NCI-H146 (cell line): Measurements from ENCODE around the gene TRAF7.

Experiments used
- DNase-seq: peaks from one replicate; lab custom pipeline; 2025; lab: John Stamatoyannopoulos, UW

Gene TRAF7

DNA sequence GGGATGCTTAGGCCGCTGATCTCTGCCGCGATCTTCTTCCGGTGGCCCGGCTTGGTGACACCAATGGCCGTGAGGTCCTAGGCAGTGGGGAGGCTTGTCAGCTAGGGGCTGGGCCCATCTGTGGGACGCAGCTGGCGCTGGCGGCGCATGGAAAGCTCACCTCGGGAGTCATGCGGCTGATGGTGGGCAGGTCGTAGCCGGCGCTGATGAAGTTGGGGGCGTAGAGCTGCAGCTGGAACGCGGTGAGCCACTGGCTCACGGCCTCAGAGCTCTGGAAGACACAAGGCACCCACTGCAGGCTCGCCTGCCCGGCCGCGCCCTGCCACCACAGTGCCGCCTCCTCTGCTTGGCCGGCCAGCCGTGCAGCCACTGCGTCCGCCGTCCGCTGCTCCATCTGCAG, 28.1 kb downstream of the TRAF7 start:
- DNase-seq, result no peak

DNA sequence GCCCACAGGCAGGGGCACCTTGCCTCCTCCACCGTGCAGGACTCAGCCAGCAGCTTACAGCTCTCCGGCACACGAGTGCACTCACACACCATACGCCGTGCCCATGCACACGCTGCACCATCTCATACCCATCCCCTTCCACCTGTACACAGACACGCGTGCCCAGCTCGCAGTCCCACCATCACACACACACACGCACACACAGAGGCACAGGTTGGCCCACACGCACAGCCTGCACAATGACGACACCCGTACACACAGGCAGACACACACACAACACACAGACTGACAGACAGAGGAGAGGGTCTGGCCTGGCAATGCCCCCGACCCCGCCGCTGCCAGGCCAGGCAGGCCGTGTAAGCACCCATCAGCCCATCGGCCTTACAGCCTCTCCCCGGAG, 28.8 kb downstream of the TRAF7 start:
- no peak for DNase-seq

DNA sequence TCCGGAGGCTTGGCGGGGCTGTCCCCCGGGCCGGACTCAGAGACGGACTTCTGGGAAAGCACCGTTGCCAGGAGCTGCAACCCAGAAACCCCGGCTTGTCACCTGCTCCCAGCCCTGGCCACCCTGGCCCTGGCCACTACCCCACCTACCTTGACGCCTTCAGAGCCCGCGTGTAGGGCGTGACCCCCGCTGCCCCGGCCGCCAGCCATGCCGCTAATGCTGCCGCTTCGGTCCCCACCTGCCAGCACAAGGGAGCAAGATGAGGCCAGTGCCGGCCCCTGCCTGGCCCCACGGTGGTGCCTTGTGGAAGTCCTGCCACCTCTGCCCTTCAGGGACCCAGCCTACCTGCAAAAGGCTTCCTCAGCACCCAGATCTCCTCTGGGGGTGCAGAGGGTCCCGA, 29.4 kb downstream of the TRAF7 start:
- no peak for DNase-seq

DNA sequence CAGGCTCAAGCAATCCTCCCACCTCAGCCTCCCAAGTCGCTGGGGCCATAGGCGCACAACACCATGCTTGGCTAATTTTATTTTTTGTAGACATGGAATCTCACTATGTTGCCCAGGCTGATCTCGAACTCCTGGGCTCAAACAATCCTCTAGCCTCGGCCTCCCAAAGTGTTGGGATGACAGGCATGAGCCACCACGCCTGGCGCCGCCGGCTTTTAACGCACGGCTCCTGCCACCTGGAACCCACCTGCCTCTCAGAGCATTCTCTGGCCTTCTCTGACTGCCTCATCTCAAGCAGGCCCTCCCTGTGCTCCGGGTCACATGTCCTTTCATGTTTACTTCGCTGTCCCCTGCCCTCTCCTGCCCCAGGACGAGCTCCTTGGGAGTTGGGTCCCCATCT, 30.5 kb downstream of the TRAF7 start:
- DNase-seq, result no peak

DNA sequence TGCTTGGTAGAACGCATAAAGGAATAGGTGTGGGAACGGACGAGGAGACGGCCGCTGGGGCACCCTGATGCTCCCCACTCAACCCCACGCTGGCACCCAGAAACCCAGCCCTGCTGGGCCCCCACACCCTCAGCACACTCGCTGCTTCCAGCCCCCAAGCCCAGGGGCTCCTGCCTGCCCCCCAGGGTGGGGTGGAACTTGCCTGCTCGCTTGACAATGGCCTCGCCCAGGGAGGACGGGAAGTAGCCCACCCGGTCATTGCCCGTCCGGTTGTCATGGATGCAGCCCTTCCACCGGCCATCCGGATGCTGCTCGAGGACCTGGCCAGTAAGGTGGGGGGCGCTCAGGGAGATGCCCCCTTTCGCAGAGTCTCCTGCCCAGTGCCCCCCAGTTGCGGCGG, 30.9 kb downstream of the TRAF7 start:
- DNase-seq, result no peak

DNA sequence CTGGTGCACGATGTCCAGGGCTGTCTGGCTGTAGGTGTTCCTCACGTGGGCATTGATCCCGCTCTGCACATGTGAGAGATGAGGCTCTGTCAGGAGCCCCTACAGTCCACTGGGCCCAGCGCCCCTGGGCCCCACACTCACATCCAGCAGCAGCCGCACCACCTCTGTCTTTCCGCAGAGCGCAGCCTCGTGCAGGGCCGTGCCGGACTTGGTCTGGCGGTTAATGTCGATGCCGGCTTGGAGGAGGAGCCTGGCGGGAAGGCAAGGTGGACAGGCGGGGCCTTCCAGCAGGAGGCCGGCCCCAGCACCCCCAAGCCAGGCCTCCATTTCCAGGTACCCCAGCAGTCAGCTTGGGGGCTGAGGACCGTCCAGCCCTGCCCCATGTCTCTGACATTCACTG, 31.6 kb downstream of the TRAF7 start:
- no peak for DNase-seq

DNA sequence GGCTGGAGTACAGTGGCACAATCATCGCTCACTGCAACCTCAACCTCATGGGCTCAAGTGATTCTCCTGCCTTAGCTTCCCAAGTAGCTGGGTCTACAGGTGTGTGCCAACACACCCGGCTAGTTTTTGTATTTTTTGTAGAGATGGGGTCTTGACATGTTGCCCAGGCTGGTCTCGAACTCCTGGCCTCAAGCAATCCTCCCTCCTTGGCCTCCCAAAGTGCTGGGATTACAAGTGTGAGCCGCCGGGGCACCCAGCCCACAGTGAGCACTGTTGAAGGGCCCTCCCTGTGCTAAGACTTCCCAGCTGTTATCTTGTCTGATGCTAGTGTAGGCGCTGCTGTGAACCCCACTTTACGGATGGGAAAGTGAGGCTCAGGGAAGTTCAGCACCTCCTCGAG, 32.8 kb downstream of the TRAF7 start:
- no peak for DNase-seq

DNA sequence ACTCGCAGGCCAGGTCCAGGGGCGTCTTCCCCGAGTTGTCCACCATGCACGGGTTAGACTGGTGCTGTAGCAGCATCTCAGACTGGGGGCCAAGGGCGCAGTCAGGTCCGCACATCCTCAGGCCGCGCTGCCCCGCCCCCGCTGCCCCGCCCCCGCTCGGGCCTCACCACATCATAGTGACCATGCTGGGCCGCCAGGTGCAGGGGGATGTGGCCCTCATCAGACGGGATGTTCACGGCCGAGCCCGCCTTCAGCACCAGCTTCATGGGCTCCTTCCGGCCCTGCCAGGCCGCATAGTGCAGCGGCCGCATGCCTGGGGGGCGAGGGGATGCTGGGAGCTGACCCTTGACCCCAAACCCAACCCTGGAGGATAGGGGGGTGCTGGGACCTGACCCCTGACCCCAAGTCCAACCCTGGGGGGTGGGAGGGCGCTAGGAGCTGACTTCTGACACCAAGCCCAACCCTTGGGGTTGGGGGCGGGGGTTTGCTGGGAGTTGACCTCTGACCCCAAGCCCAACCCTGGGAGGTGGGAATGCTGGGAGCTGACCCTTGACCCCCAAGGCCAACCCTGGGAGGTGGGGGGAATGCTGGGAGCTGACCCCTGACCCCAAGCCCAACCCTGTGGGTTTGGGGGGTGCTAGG, 33.8 kb downstream of the TRAF7 start:
- DNase-seq, result no peak

DNA sequence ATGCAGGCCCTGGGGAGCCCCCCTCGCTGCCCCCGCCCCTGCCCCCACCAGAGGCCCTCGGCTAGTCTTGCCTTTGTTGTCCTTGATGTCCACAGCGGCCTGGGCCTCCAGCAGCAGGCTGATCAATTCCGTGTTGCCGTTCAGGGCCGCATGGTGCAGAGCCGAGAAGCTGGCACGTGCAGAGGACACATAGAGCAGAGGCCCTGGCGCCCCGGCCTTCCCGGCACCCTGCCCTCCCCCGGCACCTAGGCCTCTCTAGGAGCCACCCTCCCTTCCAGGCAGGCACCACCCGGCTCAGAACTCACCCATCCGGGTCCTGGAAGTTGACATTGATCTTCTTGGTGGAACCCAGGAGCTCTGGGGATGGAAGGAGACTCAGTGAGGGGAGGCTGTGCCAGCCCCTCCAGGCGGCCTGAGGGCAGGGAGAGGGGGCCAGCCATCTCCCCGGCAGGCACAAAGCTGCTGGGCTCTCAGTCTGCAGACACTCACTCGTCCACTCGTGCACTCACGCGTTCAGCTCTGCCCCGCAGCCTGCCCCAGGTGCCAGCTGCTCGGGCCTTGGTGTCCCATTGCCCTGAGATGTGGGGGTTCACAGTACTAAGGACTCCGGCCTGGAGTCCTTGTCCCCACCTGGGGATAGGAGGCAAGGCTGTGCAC, 34.5 kb downstream of the TRAF7 start:
- no peak for DNase-seq

DNA sequence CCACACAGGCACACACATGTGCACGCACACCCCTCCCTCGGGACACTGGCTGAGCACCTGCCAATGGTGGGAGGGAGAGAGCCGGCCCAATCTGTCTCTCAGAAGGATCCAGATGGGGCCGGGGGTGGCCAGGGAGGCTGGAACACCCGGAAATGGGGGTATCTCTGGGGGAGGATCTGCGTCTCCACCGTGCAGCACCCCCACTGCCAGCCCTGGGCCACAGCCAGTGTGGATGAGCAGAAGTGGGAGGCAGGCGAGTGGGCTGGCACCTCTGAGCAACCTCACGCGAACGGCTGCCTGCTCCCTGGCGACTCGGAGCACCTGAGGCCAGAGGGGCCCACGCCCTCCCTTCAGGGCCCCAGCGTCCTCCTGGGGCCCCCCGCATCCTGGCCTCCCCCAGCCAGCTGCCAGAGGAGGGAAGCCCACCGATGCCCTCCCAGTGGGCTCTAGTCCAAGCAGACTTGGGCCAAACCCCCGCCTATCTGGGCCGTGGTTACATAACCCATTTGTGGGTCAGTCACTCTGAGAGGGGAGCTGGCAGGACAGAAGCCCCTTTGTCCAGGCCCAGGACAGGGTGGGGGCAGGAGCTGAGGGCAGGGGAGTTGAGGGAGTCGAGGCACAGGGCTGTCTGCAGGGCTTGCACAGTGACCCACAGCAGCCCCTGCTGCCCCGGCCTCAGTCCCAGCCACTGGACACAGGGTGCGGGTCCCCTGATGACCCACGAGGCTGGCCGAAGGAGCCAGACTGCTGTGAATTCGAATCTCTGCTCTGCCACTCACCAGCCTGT, 35.3 kb downstream of the TRAF7 start:
- DNase-seq, result no peak

DNA sequence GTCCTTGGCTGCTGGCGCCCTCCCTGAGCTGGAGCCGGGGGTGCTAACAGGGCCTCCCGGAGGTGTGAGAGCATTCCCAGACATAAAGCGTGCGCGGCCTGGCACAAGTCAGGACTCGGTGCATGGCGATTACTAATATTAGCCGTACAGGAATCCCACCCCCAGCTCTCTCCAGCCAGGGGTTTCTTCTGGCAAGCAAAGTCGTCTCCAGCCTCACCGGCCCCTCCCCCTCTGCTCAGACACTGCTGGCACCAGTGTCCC, 35.8 kb downstream of the TRAF7 start:
- no peak for DNase-seq

DNA sequence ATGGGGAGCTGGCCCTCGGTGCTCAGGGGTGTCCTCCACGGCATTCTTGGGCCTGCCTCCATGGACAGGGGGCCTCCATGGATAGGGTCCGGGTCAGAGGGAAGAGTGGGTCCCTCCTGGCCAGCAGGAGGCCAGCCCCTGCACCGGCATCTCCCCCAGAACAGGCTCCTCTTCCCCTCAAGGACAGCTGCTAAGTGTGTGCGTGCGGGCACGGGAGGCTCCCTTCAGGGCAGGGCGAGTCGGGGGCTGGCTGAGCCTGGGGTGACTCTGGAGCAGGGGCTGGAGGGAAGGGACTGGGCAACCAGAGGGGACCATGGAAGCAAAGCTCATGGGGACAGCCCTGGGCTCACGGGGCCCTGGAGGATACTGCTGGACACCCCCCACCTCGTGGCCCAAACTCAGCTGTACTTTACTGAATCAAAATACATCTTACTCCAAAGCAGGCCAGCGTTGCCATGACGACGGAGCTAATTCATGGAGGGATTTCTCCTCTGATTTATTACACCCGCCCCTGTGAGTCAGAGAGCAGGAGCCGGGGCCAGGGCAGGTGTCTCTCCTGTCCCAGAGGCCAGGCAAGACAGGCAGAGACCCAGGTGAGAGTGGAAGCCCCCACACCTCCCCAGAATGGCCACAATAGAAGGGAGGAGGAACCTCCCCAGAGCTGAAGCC, 38.7 kb downstream of the TRAF7 start:
- DNase-seq, result peak; percentile 18

DNA sequence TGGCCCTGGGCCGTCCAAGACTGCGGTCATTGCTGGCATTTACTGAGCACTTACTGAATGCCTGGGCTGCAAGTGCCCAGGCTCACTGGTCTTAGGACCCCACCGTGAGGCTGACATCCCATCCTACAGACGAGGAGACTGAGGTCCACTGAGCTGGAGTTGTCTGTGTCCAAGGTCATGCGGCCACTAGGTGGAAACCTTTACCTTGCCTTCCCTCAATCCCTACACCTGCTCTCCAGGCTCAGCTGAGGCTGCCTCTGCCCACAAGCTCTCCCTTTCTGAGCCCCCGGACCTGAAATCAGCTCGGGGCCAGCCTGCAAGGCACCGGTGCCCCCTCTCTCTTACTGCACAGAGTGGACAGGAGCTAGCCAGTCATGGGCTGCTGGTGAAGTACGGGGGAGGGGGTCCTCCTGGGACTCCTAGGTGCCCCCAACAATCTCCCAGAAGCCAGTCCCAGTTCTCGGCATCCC, 39.3 kb downstream of the TRAF7 start:
- peak; percentile 77 for DNase-seq

DNA sequence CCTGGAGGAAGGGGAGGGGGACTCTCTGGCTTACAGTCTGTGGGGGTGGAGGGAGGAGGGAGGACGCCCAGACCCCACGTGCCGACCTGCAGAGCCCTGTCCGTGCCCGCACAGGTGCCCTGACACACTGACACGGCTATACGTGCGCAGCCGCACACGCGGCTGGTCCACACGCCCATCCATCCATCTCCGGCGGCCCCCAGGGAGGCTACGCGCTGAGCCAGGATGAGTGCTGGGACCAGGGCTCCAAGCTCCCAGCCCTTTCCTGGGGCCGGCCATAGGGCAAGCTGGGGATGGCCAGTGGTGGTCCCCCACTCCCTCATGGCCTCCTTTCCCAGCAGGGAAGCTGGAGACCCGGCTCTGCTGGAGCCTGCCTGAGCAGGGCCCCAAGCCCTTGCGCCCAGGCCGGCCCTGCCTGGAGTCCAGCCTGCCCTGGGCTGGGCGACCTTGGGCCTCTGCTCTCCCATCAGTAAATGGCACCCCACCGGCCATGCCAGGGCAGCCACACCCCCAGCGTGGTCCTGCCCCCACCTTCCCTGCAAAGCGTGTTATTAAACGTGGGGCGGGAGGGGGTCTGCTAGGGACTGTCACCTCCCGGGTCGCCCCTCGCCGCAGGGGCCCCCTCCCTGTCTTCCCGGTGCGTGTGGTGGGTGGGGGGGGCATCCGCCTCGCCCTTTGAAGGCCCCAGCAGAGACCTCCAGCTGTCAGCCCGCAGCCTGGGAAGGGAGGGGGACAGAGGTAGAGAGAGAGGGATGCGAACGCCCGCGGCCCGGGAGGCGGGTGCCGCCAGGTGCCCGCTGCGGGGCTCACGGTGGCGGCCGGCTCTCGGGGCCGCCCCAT, 40.0 kb downstream of the TRAF7 start:
- DNase-seq, result peak; percentile 61

DNA sequence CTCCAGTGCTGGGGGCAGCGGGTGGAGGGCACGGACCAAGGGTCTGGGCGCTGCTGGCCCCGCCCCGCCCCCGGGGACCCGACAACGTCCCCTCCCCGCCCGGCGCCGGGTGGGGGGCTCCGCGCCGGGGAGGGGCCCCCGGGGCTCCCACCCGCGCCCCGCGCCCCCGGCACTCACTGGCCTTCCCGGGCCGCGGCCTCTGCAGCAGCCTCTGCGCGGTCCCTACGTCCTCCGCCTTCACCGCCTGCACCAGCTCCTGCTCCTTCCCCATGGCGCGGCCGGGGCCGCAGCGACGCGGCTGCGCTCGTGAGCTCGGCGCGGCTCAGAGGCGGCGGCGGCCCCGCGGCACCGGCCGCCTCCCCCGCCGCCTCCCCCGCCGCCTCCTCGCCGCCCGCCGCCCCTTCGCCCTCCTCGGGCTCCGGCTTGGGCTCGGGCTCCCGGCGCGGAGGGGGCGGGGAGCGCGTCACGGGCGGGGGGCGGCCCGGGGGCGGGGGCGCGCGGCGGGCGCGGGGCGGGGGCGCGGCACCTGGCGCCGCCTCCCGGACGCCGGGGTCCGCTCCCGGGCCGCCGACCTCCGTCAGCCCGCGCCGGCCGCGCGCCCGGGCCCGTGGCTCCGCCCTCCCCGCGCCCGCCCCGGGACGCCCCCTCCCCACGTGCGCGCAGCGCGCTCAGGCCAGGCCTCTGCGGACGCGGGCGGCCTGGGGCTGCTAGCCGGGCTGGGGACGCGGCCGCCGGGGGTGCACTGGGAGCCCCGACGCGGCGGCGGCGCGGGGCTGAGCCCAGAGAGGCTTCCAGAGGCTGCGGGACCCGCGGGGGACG, 40.8 kb downstream of the TRAF7 start, which contains the start of gene CASKIN1:
CASKIN1 (minus strand) TSS at position 444 of the 819 bp plus-strand sequence; CDS start at position 271, 173 bp downstream.
- DNase-seq, result peak; percentile 61

DNA sequence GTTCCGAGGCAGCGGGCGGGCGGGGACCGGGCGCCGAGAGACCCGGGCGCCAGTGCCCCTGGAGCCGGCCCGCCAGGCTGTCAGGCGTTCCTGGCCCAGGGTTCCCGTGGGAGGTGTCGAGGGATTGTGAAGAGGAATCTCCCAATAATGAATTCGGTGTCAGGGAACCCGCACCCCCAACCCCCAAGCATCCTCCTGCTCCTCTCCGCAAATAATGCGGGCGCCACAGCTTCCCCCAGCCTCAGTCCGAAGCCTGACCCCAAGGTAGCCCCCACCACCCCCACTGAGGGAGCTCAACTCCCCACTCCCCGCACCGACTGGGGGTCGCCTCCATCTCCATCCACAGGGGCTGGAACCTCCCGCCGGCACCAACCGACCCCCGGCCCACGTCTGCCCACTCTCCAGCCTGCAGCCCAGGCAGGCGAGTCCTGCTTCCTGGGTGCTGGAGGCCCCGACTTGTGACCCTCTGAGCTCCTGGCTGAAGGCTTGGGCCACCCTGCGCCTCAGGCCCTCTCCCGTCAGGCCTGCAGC, 41.5 kb downstream of the TRAF7 start:
- DNase-seq, result no peak

DNA sequence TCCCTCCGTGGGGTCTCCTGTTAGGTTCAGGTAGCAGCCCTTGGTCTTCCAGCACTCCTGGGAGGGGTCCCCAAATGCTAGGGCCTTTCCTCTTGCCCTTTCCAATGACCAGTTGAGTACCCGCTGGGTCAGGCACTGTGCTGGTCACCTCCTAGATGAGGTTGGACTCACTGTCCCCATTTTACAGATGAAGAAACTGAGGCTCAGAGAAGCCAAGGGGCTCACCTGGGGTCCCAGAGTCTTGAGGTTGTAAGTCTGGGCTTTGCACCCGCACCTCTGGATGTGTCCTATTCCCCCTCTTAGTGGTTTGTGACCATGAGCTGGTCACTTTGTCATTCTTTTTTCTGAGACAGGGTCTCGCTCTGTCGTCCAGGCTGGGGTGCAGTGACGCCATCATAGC, 42.2 kb downstream of the TRAF7 start:
- DNase-seq, result no peak

DNA sequence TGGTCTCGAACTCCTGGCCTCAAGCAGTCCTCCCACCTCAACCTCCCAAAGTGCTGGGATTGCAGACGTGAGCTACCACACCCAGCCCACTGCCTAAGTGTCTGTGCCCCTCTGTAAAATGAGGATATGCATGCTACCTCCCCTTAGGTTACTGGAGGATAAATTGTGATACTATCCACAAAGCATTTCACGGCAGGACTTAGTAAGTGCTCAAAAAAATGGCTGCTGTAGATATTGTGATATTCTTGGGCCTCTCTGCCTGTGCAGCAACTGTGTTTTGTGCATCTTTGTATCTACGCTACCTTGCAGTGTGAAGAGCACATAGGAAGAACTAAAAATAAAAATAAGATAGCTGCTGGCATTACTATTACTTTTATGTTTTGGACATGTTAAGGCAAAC, 42.7 kb downstream of the TRAF7 start:
- DNase-seq, result no peak

DNA sequence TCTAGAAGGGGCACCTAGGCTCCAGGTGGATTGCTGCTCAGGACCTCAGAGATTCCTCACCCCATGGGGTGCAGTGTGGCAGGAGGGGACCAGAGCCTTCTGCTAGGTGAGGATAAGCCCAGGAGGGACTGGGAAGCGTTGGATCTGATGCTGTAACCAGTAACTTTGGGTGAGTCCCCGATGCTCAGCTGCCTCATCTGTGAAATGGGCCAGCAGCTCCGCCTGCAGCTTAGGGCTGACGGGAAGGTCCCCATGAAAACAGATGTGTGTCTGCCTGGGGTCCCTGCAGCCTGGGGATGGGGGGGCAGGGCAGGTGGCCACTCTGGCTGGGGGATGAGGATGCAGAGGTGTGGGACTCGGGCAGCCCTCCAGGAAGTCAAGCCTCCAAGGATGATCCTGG, 43.5 kb downstream of the TRAF7 start:
- no peak for DNase-seq

DNA sequence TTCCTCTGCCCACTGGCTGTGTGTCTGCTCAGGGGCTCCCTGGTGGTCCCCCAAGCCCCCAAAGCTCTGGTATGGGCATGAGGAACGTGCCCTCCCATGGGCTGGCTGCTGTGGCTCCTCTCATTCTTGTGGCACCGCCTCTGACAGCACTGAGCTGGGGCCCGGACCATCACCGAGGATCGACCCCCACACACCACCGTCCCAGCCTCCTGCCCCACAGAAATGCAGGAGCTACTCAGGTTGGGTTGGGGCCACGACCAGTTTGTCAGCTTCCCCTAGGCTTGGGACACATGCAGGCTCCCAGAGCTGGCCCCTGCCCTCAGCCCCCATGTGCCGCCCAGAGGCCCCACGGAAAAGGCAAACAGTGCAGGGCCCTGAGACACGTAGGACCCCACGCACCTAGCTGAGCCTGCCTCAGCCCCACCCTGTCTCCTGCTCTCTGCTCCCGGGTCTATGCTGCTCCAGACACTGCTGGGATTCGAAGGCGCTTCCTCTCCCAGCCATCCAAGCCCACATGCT, 44.1 kb downstream of the TRAF7 start:
- DNase-seq, result no peak

DNA sequence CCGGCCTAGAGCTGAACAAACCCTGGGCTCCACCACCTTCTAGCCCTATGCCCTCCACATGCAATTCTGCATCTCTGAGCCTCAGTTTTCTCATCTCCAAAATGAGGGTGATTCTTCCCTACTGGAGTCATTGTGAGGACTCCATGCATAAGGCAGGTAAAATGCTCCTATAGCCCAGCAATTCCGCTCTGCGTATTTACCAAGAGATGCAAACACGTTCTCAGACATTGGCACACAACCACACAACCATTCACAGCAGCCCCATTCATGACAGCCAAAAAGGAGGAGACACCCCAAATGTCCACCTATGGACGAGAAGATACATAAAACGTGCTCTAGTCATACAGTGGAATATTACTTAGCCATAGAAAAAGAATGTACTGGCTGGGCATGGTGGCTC, 44.7 kb downstream of the TRAF7 start:
- no peak for DNase-seq
